UCSD-AML1 (cell line): Measurements from ENCODE around the gene EDA2R.

ENCODE experiments used
- DNase-seq: peaks from one replicate; lab custom pipeline; 2025; ENCODE audit not compliant: unreplicated experiment; lab: John Stamatoyannopoulos, UW

The EDA2R gene, protein sequence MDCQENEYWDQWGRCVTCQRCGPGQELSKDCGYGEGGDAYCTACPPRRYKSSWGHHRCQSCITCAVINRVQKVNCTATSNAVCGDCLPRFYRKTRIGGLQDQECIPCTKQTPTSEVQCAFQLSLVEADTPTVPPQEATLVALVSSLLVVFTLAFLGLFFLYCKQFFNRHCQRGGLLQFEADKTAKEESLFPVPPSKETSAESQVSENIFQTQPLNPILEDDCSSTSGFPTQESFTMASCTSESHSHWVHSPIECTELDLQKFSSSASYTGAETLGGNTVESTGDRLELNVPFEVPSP

DNA sequence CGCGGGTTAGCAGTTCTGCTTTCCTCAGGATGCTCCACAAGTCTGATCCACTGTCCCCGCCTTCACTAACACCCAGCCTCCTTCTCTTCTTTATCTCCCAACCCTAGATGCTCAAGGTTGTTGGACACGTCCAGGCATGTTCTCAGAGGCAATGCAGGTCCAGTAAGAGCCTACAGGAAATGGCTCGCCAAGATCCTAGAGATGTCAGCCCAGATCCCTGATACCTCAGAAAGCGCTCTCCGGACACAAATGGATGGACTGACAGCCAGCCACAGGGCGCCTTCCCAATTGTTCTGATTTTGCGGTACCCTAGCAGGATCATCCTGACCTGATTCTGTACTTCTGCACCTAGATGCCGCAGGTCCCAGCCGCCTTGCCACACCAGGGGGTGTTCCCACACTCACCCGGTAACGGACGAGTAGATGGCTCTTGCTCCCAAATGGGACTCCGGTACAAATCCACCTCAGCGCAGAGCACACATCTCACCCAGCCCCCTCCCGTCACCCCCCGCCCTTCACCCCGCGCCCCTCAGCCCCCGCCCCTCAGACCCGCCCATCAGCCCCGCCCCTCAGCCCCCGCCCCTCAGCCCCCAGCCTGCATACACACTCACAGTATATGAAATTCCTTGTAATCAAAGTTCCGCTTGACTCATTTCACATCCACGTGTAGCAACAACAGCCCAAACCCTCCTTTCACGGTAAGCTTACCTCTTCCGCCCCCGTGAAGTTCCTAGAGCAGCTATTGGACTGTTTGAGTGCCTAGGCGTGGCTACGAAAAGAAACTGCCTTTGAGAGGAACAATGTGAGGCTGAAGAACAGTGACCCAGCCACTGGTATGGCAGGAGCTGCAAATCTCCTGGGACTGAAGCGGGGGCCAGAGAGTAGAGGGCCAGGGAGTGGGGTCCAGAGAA is at the start of gene EDA2R:
TSS of gene EDA2R (minus strand) at position 488 of the 910 bp plus-strand sequence. CDS start 23,058 bp downstream, outside the sequence.
- DNase-seq = peak; percentile 51

DNA sequence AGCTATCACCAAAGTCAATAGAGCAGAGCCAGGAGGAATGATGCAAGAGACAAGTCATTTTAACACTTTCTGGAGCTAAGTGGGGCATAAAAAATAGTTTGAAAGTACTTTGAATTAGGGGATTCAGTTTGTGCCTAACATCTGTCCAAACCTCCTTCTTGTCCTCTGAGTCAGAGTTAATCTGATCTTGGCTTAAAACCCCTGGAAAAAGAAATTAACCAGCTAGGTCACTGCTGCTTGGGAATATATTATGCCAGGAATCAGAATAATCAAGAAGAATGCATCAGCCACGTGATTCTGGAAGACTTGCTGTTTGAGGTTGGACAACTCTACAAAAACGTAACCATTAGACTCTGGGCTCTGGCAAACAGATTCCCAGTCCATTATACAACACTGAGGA is 45.3 kb upstream of the EDA2R start:
- no peak for DNase-seq

DNA sequence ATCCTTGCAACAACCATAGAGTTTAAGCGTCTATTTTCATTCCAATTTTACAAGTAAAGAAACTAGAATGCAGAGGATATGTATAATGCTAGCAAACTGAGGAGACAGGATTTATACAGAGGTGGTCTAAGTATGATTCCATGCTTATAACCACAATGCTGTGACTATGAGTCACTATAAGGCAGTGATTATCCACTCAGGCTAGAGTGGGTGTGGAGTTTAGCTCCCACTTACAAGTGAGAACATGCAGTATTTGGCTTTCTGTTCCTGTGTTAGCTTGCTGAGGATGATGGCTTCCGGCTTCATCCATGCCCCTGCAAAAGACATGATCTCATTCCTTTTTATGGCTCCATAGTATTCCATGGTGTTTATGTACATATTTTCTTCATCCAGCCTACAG is 41.6 kb upstream of the EDA2R start:
- no peak for DNase-seq

DNA sequence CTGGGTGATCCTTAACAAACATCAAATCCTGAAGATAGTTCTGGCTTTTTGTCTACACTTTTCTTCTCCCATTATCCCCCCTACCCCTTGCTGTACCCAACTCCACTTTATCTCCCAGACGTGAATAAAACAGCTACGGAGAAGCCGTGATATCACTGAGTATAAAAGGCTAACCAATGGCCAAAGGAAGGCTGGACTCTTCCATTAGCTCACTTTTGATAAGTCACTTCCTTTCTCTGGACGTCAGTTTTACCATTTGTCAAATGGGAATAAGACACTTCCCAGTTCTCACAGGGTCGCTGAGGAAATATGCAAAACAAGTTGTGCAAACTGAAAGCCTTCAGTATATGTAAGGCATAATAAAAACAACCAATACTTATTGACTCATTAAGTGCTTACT is 38.6 kb upstream of the EDA2R start:
- no peak for DNase-seq

DNA sequence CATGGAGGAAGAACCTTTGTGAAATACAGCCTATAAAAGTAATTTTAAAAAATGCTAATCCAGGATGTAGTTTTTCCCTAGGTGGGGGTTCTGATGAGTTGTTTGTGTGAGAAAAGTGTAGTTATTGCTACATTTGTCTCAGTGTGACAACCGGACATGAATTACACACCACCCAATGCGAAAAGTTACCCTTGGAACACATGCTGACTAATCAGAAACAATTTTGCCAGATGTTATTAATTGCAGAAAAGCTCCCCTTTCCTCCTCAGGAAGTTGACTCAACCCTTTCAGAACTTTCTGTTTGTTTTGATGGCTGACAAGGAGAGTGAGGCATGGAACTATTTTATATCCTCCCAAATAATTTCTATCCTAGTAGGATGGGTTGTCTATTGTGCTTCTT is 38.1 kb upstream of the EDA2R start:
- DNase-seq = no peak

DNA sequence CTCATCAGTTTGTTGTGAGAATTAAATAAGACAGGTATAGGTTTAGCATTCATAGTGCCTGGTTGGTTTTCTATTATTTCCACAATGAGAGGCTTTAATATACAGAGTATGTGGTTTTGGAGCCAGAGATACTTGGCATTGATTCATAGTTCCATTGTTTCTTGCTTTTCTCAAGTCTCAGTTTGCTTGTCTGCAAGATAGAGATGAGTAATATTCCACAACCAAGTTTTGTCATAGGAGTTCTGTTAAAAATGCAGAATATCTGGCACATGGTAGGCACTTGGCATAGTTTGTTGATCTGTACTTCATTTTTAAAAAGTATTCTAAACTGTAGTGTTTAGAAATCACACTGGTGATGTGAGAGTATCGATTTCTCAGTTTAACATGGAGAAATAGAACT is 37.5 kb upstream of the EDA2R start:
- DNase-seq = no peak

DNA sequence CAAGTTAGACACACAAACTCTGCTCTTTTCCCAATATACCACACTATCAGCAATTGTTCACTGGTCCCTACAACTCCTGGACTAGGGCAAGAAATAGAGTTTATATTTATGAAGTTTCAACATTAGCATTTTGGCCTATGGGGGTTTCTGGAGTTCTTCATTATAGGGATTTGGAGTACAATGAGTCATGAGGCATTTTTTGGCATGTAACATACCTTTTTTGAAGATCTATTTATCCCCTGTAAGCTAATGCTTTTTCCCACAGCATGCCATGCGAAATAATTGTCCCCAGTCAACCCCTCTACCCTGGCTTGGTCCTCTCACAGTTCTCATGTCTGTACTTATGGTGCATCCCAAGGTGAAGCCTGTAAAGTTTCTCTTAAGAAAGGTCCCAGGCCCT is 36.7 kb upstream of the EDA2R start:
- DNase-seq = no peak

DNA sequence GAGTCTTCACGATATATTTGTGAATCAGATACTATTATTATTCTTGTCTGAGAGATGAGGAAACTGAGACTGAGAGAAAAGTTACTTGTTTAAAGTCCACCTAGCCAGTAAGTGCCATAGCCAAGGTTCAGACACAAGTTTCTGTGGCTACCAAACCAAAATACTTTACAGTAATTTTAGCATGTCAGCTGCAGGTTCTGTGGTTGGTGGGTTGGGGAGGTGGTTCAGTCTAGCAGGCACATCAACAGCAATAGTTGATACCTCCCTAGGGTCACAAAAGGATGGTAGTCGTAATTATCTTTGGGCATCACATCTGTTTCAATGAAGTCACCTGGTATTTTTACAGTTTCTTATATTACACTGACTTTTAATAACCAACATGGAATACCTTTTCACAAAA is 35.6 kb upstream of the EDA2R start:
- no peak for DNase-seq

DNA sequence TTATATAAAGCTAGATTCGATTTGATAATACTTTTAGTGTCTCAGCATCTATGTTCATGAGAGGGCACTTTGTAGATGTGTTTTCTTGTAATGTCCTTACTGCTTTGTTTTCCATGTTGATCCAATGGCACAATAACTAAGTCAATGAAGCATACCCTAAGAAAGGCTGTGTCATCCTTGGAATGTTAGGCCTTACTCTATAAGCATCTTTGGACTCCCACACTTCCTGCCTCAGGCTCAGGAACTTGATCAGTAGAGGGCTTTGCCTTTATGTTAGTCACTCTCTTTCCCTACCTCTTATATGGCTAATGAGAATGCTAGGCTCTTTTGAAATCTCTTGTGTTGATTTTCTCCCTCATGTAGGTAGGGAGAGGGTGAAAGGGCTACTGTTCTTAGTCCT is 33.2 kb upstream of the EDA2R start:
- DNase-seq = no peak

DNA sequence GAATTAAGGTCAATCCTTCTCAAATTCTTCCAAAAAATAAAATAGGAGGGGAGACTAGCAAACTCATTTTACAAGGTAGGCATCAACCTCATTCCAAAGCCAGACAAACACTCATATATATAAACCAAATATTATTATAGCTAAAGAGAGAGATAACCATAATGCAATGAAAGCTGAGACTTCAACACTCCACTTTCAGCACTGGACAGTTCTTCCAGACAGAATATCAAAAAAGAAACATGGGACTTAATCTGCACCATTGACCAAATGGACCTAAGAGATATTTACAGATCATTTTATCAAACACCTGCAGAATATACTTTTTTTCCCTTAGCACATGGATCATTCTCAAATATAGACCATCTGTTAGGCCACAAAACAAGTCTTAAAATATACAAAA is 15.5 kb upstream of the EDA2R start:
- no peak for DNase-seq

DNA sequence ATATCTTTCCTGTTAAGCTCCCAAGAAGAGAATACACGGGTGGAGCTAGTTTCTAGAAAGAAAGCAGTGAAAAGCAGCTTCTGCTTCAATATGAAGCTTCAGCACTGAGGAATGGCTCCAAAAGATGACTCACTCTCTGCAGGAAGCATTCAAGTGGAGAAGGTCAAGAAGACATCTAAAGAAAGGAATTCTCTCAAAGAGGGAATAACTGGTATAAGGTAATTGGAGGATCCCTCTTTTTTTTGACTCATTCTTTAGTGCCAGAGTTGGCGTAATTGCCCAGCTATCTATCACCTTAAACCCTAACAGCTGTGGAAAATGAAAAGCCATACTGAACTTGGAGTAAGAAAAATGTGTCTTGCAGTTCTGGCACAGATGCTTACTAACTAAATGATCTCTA is 3.5 kb downstream of the EDA2R start:
- no peak for DNase-seq

DNA sequence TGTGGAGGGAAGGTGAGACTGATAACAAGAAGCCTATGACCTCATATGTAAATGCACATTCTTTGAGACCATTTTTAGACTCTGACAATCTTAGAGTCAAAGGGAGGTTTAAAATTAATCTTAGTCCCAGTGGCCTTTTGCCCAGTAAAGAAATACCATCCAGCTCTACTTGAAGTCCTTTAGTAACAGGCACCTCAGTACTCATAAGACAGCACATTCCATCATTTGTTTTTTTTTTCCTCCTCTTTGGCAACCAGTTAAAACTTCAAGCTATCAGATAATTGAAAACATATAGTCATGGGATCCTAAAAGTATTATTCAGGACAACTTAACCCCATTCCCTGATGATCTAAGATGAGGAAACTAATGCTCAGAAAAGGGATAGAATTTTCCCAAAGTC is 4.6 kb downstream of the EDA2R start:
- DNase-seq = no peak

DNA sequence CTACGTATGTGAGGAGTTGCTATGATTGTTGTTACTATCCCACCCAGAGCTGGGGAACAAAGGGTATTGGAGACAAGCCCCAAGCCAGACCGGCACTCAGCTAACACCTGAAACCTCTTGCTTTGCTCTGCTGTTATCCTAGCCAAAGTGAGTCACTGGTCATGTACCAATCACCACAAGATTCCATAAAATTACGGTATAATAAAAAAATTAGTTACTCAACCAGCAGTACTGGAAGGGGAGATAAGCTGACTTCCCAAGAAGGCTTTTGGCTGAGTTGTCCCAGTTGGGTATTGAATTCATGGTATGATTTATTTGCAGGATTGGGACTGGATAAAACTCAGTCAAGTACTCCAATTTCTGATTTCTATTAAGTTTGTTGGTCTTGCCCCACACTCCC is 5.3 kb downstream of the EDA2R start:
- no peak for DNase-seq

DNA sequence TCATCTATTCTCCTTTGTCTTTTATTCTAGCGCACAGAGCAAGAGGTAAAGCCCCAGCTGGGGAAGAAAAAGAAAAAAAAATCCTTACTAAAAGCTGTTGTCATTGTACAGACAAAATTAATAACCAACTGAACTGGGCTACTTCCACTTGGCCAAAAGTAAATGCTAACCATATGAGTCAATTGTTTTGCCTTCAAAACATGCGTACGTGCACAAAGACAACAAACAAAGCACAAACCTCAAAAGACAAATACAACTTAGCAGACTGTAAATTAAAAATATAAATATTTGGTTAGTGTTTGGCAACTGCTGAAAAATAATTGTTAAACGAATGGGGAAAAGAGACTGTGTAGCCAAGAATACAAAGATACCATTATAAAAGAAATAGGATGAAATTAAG is 5.9 kb downstream of the EDA2R start:
- no peak for DNase-seq

DNA sequence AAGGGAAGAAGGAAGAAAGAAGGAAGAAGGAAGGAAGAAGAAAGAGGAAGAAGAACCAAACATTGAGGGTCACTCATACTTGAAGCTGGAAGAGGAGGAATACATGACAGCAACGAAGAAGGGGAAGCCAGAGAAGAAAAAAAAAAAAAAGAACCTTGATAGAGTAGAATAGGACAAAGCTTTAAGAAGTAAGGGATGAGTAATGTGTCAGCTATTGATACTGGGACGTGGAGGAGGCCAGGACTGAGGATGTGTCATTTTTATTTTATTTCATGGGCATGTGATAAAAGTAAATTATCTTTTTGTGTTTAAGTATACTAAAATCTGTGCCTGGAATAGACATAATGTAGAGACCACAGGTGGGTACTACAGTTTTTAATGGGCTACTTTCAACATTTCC is 6.4 kb downstream of the EDA2R start:
- no peak for DNase-seq

DNA sequence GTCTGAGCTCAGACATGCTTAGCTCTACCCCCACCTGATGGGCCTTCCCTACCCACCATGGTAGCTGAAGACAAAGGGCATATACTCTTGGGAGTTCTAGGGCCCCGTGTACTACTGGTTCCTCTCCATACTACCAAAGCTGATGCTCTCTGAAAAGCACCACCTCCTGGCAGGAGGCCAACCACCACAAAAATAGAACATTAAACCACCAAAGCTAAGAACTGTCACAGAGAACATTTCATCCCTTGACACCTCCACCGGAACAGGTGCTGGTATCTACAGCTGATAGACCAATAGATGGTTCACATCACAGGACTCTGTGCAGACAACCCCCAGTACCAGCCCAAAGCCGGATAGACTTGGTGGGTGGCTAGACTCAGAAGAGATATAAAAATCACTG is 13.4 kb downstream of the EDA2R start:
- no peak for DNase-seq

DNA sequence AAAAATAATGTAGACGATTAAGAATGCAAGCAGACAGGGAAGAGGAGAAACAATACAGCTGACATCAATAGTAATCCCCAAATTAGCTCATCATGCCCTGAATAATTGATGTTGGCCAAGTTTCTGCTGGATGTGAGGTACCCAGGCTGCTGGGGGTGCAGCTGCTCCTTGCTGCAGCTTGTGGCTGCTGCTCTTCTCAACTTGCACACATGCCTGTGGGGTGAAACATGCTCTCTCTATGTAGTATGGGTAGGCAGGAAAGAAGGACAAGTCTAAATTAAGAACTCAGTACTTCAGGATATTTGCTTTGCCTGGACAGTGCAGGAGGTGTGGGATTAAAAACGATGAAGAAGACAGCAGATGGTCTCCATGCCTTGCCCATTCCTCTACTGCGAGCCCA is 16.7 kb downstream of the EDA2R start:
- no peak for DNase-seq

DNA sequence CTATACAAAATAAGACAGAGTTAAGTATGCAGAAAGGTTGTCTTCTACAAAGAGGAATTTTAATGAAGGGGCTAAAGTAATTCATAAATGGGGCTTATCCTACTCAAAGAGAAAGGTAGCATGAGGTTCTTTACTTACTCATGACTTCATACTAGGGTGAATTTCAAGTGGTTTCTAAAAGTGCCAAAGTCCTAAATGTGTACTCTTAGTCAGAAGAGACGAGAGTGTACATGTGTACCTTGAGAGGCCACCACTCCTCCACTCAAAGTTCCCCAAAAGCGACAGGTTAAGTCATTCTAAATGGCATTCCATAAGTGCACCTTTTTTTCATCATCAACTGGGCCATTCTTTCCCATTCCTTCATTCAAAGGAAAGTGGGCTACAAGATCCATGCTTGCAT is 21.9 kb downstream of the EDA2R start:
- DNase-seq = no peak

DNA sequence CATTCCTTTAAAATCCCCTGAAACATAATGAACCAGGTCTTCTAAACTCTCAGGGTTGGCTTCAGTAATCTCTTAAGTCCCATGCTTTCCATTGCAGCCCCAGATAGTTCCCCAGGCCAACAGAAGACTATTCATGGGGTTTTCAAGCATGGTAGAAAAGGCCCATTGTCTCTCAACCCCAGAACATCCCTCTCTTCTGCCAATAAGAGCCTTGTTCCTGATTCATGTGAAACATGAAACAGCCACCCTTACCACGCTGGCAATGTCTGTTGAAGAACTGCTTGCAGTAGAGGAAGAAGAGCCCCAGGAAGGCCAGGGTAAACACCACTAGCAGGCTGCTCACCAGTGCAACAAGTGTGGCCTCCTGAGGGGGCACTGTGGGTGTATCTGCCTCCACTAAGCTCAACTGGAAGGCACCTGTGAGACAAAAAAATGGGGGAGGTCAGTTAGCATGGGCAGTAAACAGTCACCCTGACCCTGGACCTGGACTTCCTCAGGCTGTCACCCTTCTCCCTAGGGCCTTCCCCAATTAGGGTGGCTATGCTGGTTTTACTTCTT is 36.4 kb downstream of the EDA2R start:
- no peak for DNase-seq

DNA sequence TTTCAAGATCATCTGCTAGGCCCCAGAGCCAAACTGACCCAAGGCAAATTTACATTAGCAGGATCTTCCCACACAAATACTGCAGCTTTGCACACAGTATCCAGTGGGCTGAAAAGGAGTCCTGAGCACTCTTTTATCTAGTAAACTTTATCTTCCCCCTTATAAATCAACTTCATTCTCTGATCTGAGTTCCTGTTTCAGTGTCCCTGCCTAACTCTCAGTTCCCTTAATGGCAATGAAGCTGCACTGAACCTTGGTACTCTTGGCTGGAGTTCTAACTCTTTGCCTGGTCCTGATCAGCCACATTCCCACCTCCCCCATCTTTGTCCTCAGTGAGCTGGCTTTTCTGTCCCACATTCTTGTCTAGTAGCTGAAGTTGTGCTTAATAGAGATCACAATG is 37.4 kb downstream of the EDA2R start:
- no peak for DNase-seq

DNA sequence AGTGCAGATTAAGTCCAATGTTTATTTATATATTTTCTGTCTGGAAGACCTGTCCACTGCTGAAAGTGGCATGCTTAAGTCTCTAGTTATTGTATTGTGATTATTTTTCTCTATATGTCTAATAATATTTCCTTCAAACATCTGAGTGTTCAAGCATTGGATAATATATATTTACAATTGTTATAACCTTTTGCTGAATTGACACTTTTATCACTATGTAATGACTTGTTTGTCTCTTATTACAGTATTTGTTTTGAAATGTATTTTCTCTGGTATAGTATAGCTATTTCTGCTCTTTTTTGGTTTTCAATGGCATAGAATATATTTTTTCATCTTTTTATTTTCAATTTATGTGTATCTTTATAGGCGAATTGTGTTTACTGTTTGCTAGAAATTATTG is 59.7 kb downstream of the EDA2R start:
- DNase-seq = no peak

DNA sequence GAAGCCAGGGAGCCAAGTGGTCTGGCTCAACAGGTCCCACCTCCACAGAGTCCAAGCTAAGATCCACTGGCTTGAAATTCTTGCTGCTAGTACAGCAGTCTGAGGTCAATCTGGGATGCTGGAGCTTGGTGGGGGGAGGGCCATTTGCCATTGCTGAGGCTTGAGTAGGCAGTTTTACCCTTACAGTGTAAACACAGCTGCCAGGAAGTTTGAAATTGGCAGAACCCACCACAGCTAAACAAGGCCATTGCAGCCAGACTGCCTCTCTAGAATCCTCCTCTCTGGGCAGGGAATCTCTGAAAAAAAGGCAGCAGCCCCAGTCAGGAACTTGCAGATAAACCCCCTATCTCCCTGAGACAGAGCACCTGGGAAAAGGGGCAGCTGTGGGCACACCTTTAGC is 84.9 kb downstream of the EDA2R start:
- DNase-seq = no peak
